Upper lobe of left lung (tissue), 6 donors: ENCODE data around the gene TTLL12. TPM values are rescaled to one million over a fixed set of nuclear protein-coding genes. Genes with fewer than 3 reads are reported as not detected.

Source experiments
- ATAC-seq, 2 donors: fragments of 200-7000 bp; cut with Tn5 transposase; one replicate each; pipeline ENCODE4 v1.9.1; 2022; ENCODE audit warnings: mild to moderate bottlenecking in 2 of 2, moderate library complexity in 2 of 2; ENCODE audit not compliant: low FRiP score in 2 of 2
- DNase-seq, 2 donors: peaks; one replicate each; pipeline ENCODE4 v3.0.0-alpha.2; 2019 to 2020
- H3K27ac ChIP-seq, 4 donors: fragments of 200-600 bp; sonication (generic); one replicate each; pipeline ENCODE4 v1.5.1; 2016 to 2019
- H3K27me3 ChIP-seq, 4 donors: fragments of 200-600 bp; sonication (generic); one replicate each; pipeline ENCODE4 v1.5.1; 2017 to 2019
- H3K36me3 ChIP-seq, 4 donors: fragments of 200-600 bp; sonication (generic); one replicate each; pipeline ENCODE4 v1.5.1; 2016 to 2019
- H3K4me1 ChIP-seq, 4 donors: fragments of 200-600 bp; sonication (generic); one replicate each; pipeline ENCODE4 v1.5.1; 2018 to 2019
- H3K4me3 ChIP-seq, 4 donors: fragments of 200-600 bp; sonication (generic); one replicate each; pipeline ENCODE4 v1.5.1; 2017 to 2019; ENCODE audit warnings: mild to moderate bottlenecking in 2 of 4, moderate library complexity in 1 of 4
- H3K9me3 ChIP-seq, 4 donors: fragments of 200-600 bp; sonication (generic); one replicate each; pipeline ENCODE4 v1.5.1; 2018 to 2019
- EP300 ChIP-seq, 4 donors: sonication (generic); formaldehyde crosslinking; IDR thresholded peaks; one replicate each; pipeline ENCODE4 v1.5.1; 2017; ENCODE audit warnings: antibody characterized with exemption in 4 of 4, control low read depth in 2 of 4
- POLR2A ChIP-seq, 4 donors: fragments of 450-650 bp; IDR thresholded peaks; one replicate each; pipeline ENCODE4 v1.5.1; 2016 to 2017; ENCODE audit warnings: antibody characterized with exemption in 4 of 4, mild to moderate bottlenecking in 2 of 4
- POLR2AphosphoS5 ChIP-seq, 2 donors: sonication (generic); formaldehyde crosslinking; IDR thresholded peaks; one replicate each; pipeline ENCODE4 v1.5.1; 2017; ENCODE audit warnings: antibody characterized with exemption in 2 of 2
- WGBS, 2 donors: methylation state at CpG; one replicate each; pipeline ENCODE4 v1.1.5; 2017 to 2018; 5-methylcytosine and 5-hydroxymethylcytosine counted together
- total RNA-seq, 6 donors: library from RNA; depleted of rRNA in 4 of 6; stranded (reverse); fragments of >200 nt in 4 of 6; gene quantifications; one replicate each; pipeline versions ENCODE4 v1.1.0 to v1.2.1, GENCODE V29; 2016 to 2021
- TF ChIP-seq, protein P1 (sequence below), 6 experiments: fragments of 450-650 bp in 4 of 6; fragments of 200-600 bp in 2 of 6; sonication (generic) in 2 of 6; IDR thresholded peaks; one replicate each; pipeline ENCODE4 v1.5.1; 2016 to 2019; ENCODE audit warnings: antibody characterized with exemption in 6 of 6
- donor health status: DM: no; HTN: no; CAD: no; lungs with moderate emphysema.
- donor health status: DM: no; HTN: yes; CAD: no; lungs with severe emphysema.

TTLL12 gene
- total RNA-seq, 6 donors from 2014 or later, result 19.6 to 49.2 (median 25.0) TPM

DNA sequence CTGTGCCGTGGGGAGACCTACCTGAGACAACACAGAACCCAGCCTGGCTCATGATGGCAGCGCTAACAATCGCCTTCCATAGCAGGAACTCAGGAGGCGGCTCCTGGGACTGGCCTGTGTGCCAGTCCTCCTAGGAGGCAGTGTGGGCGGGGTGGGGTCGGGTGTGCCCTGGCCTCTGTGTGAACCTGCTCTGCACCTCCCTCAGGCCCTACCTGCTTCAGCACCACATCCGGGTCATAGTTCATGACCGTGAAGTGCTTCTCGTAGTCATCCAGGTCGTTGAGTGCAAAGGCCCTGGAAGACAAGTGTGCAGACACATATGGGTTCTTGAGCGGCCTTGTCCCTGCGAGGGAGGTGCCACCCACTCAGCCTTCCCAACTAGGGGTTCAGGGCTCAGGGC is 15.3 kb downstream of the TTLL12 start:
- 90 to 98% methylated on average over 5 to 12 of the region's 12 CpGs for WGBS, 2 donors
- ATAC-seq, result no peak
- Histone ChIP-seq H3K9me3 (no peaks in the 10 kb centered on the region), H3K4me1 (no peaks in the 10 kb centered on the region), H3K27ac (no peak overlapping the region), H3K27me3 (no peaks in the 10 kb centered on the region), H3K4me3 (no peak overlapping the region), H3K36me3 (peaks cover 10 to 75% (median 58%) of the 10 kb centered on the region in 4 donors)
- TF ChIP-seq EP300 (IDR thresholded peaks at IDR 0.05) (no peak), POLR2AphosphoS5 (IDR thresholded peaks at IDR 0.05) (no peak), POLR2A (IDR thresholded peaks at IDR 0.05) (no peak)
- TF ChIP-seq, protein P1, sequence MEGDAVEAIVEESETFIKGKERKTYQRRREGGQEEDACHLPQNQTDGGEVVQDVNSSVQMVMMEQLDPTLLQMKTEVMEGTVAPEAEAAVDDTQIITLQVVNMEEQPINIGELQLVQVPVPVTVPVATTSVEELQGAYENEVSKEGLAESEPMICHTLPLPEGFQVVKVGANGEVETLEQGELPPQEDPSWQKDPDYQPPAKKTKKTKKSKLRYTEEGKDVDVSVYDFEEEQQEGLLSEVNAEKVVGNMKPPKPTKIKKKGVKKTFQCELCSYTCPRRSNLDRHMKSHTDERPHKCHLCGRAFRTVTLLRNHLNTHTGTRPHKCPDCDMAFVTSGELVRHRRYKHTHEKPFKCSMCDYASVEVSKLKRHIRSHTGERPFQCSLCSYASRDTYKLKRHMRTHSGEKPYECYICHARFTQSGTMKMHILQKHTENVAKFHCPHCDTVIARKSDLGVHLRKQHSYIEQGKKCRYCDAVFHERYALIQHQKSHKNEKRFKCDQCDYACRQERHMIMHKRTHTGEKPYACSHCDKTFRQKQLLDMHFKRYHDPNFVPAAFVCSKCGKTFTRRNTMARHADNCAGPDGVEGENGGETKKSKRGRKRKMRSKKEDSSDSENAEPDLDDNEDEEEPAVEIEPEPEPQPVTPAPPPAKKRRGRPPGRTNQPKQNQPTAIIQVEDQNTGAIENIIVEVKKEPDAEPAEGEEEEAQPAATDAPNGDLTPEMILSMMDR (IDR thresholded peaks at IDR 0.05), result no peak
- DNase-seq, result no peak

DNA sequence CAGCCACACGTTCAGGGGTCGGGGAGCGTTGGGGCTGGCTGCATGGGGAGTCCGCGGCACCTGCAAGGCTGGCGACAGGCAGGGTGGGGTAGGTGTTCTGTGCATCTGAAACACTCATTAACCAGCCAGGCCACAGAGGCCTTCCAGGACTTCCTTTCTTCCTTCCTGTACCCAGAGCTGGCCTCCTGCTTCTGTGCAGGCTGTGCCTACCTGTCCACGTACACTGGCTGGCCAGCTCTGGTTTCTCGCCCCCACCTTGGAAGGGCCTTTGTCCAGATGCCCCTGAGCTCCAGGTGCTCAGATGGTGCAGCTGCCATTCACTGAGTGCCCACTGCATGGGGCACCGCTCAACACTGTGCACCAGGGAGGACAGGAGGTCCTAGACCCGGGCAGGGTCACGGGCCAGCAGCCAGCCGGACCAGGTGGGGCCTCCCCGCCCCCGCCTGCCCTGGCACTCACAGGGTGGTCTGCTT is 15.9 kb downstream of the TTLL12 start:
- ATAC-seq, result no peak
- TF ChIP-seq POLR2A (IDR thresholded peaks at IDR 0.05) (no peak), POLR2AphosphoS5 (IDR thresholded peaks at IDR 0.05) (no peak), EP300 (IDR thresholded peaks at IDR 0.05) (no peak)
- TF ChIP-seq, protein P1 (IDR thresholded peaks at IDR 0.05), result no peak
- H3K27ac ChIP-seq, result no peak overlapping the region
- 83 to 90% methylated on average over 7 to 13 of the region's 14 CpGs for WGBS, 2 donors
- no peak overlapping the region for H3K4me3 ChIP-seq
- peaks cover 10 to 75% (median 56%) of the 10 kb centered on the region in 4 donors for H3K36me3 ChIP-seq
- H3K9me3 ChIP-seq, result no peaks in the 10 kb centered on the region
- H3K4me1 ChIP-seq, result no peaks in the 10 kb centered on the region
- peak in 1 of 2 donors; percentile 63 for DNase-seq
- no peaks in the 10 kb centered on the region for H3K27me3 ChIP-seq

DNA sequence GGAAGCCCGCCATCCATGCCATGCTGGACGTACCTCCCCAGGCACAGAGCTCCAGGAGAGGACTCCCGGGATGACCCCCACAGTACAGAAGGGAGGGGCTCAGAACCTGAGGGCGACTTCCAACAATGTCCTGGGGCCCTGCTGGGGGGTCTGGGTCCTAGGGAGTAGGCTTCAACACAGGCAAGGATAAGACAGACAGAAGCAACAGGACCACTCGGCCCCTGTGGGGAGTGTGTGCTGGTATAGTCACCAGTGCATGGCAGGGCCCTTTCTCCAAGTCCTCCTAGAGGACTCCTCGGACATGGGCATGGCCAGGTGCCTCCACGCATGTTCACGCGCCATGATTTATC is 16.8 kb downstream of the TTLL12 start:
- WGBS, 2 donors, result 93 to 98% methylated on average over 6 to 9 of the region's 9 CpGs
- TF ChIP-seq EP300 (IDR thresholded peaks at IDR 0.05) (no peak), POLR2AphosphoS5 (IDR thresholded peaks at IDR 0.05) (no peak), POLR2A (IDR thresholded peaks at IDR 0.05) (no peak)
- TF ChIP-seq, protein P1 (IDR thresholded peaks at IDR 0.05), result no peak

DNA sequence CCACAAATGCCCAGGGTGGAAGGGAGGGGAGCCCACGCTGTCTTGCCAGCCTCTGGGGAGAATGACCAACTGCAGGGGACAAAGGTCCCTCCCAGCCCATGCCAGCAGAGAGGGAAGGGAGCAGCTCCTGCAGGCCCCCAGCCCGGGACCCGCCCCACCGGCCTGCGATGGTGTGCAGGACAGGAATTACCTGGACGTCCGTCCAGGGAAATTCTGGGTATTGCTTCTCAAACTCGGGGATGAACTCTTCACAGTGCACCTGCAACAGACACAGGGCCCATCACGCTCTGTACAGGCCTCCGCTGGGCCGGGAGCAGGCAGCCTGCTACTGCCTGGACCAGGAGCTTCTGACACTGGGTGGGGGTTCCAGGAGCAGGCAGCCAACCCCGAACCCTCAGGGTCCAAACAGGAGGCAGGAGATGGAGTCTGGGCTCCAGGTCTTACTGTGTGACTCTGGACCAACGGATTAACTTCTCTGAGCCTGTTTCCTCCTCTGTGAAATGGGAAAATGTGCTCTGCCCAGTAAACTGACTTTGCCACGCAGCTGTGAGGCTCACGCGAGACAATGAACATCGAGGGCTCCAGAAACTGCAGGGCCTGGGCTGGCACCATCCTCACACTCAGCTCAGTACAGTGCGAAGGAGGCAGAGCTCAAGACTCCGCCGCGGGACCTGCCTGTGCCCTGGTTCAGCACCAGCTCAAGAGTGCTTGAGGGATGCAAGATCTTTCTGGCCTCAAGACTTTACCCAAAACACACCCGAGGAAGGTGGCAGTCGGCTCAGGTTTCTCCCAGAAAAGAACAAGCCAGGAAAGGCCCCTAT is 17.4 kb downstream of the TTLL12 start:
- Histone ChIP-seq H3K4me1 (peaks cover 3 to 7% (median 5%) of the 10 kb centered on the region in 4 donors), H3K9me3 (no peaks in the 10 kb centered on the region), H3K4me3 (no peak overlapping the region), H3K36me3 (peaks cover 10 to 65% (median 46%) of the 10 kb centered on the region in 4 donors), H3K27me3 (no peaks in the 10 kb centered on the region), H3K27ac (no peak overlapping the region)
- TF ChIP-seq POLR2AphosphoS5 (IDR thresholded peaks at IDR 0.05) (no peak), POLR2A (IDR thresholded peaks at IDR 0.05) (no peak), EP300 (IDR thresholded peaks at IDR 0.05) (no peak)
- TF ChIP-seq, protein P1 (IDR thresholded peaks at IDR 0.05), result no peak
- peak in 1 of 2 donors; percentile 58 for DNase-seq
- ATAC-seq, result no peak
- WGBS, 2 donors, result 88 to 91% methylated on average over 9 to 22 of the region's 23 CpGs

More for the DNA sequence above, 16.8 kb downstream of the TTLL12 start:
- ATAC-seq (no peak), DNase-seq (no peak)
- Histone ChIP-seq H3K9me3 (no peaks in the 10 kb centered on the region), H3K27ac (no peak overlapping the region), H3K4me1 (peaks cover 0 to 1% (median 0%) of the 10 kb centered on the region in 4 donors), H3K4me3 (no peak overlapping the region), H3K27me3 (no peaks in the 10 kb centered on the region), H3K36me3 (peaks cover 10 to 71% (median 51%) of the 10 kb centered on the region in 4 donors)
